HG03457 (cell line): ENCODE measurements around the gene C1RL.
A peak's percentile ranks its signal among the peaks of the same experiment; 100 is the strongest.
"Not testable (repeated sequence)": the region's sequence is repeated elsewhere in the genome, so short reads cannot be mapped to it uniquely, and the experiment has no call there.

Experiments
- ATAC-seq: cut with Tn5 transposase; IDR thresholded peaks from one replicate; pipeline ENCODE4 v1.9.1; 2021; ENCODE audit warnings: moderate number of reproducible peaks; ENCODE audit not compliant: unreplicated experiment

C1RL gene

DNA sequence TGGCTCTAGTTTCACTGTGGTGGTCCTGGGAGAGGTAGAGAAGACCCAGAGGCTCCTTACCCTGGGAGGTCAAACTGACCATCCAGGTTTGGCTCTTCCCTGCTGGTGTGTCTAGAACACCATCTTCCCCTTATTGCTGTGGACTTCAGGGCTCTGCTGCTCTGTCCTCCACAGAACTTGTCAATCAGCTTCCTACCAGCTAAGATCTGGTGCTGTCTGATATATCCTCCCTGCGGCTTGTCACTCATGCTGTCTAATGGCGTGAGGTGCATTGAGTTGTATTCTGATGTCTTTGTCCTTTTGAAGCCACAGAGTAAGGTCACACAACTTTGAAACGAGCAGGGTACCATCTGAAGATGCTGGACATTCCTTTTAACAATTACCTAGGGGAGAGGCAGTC is 7.2 kb upstream of the C1RL start:
- no peak for ATAC-seq

GRCh38 chr12:7114851-7115250 is 5.8 kb upstream of the C1RL start:
- no peak for ATAC-seq

GRCh38 chr12:7114008-7114407 is 5.0 kb upstream of the C1RL start:
- ATAC-seq, result no peak

DNA sequence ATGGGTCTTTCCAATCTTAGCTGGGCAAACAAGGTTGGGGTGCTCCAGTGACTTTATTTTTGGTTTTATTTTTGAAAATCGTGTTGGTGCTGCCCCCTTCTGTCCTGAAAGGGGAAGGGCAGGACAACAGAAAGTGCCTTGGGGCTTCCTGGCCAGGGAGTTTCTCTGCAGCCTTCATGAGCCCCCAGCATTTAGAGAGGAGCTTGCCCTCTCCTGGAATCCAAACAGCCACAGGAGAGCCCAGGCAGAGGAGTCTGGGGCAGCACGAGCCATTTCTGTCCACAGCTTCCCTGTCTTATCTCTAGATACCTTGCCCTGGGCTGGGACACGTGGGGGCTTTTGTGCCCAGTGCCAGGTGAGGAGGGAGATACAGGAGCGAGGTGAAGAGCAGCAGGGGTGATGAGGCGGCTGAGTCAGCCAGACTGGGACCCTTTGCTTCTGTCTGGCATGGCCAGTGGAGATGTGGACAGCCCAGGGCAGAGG is 4.4 kb upstream of the C1RL start:
- ATAC-seq, result no peak

GRCh38 chr12:7112041-7112440 is 3.0 kb upstream of the C1RL start:
- no peak for ATAC-seq

DNA sequence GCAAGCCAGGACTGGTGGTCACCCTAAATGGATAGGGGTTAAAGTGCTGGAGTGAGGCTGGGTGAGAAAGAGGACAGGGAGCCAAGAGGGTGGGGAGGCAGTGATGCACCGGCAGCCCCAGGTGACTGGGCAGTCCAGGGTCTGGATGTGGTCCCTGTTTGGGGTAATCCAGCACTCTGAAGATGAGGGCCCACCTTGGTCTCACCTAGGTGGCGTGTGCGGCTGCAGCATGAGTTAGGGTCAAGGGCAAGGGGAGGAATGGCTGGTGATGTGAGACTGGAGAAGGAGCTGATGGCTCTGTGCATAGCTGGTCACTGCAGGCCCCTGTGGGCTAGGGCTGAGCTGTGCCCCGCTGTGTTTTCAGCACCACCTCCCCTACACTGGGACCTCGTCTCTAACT is 1.6 kb upstream of the C1RL start:
- no peak for ATAC-seq

GRCh38 chr12:7109572-7109920 is 532 bp upstream of the C1RL start:
- ATAC-seq, result no peak

DNA sequence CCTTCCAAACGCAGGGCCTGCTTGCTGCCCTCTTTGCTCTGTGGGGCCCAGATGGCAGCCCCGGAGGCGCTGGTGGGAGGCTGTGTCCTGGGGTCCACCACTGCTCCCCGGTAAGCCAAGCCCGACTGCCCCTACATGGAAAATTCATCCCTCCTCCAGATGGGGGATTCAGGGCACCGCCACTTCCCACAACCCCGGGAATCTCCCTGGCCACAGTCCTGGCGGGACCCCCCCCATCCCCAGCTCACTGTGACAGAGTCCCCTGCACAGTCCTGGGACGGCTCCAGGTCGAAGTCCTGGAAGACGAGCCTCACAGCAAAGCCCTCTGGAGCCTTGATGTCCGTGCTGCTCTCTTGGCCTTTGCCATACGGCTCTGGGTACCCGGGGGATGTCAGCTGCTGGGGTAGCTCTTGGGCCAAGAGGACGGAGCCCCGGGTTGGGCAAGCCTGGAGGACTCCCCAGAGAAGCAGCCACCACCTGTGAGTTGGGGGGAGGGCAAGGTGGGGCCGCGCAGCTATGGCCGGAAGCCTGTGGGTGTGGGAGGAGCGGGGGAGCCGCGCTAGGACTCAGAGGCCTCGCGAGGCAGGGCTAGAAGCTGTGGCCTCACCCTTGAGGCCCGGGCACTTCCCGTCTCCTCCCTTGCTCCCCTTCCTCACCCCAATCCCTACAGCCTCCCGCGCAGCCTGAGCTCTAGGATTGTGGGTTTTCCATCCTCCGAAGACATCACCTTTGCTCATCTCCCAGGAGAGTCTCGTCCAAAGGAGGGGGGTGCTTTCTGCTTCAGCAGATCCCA is 815 bp downstream of the C1RL start:
- peak; percentile 65 for ATAC-seq

- ATAC-seq, result no peak
These were observed 1.4 kb downstream of the C1RL start for GRCh38 chr12:7107636-7108002.

DNA sequence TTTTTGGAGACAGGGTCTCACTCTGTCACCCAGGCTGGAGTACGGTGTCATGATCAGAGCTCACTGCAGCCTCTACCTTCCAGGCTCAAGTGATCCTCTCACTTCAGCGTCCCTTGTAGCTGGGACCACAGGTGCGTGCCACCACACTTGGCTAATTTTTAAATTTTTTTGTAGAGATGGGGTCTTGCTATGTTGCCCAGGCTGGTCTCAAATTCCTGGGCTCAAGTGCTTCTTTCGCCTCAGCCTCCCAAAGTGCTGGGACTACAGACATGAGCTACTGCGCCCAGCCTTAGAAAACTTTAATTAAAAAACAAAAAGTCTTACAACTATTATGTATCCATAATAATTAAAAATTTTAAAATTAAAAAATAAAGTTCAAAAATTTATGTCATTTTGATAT is 1.8 kb downstream of the C1RL start:
- ATAC-seq, result not testable (repeated sequence)

GRCh38 chr12:7106082-7106481 is 2.9 kb downstream of the C1RL start:
- no peak for ATAC-seq

DNA sequence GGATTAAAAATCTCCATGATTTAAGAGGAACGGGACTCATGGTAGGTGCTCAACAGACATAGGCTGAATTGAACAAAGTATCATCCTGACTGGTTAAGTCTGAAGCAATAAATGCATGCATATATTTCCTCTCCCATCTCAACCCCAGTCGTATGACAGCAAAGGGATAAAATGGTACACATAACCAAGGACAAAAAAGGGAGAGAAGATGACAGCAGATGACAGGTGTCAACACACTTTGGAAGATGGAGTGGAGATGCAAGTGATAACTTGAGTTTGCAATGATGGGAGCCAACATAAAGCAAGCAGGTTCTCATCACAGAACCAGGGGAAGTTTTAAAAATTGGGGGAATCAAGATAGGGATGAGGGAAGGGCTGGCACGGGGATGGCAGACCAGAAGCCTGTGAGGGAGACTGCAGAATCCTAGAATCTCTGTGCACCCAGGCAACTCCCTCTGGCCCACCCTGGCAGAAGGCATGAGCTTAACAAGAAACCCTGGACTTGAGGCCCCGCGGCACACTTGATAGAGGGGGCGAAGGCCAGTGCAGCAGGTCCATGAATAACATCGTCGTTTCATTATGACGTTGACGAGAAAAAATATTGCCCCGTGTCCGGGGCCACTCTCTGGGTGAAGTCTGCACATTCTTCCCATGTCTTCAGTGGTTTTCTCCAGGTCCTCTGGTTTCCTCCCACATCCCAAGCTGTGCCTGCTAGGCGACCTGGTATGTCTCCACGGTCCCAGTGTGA is 5.0 kb downstream of the C1RL start:
- ATAC-seq, result no peak

DNA sequence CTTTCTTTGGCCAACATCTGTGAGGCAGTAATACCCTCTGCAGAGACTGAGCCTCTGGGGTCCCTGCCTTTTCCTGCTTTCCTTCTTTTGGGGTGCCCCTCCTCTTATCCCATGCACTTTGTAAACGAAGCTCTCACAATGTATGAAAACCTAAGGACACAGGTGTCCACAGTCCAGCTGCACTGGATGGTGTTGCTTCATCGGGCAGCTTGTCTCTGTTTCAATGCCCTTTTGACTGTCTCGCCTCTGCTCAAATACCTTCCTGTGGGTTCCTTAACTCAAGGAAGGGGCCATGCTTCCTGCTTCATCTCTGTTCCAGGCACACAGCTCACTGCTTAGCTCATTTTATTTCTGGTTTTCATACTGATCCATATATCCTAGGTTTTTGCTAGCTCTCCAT is 6.4 kb downstream of the C1RL start:
- ATAC-seq, result no peak

- no peak for ATAC-seq
These were observed 7.3 kb downstream of the C1RL start for GRCh38 chr12:7101694-7102131.

GRCh38 chr12:7101047-7101693 is 7.8 kb downstream of the C1RL start:
- ATAC-seq, result no peak

- no peak for ATAC-seq
These were observed 8.8 kb downstream of the C1RL start for GRCh38 chr12:7100239-7100638.

- ATAC-seq, result no peak
These were observed 9.6 kb downstream of the C1RL start for GRCh38 chr12:7099290-7099996.

DNA sequence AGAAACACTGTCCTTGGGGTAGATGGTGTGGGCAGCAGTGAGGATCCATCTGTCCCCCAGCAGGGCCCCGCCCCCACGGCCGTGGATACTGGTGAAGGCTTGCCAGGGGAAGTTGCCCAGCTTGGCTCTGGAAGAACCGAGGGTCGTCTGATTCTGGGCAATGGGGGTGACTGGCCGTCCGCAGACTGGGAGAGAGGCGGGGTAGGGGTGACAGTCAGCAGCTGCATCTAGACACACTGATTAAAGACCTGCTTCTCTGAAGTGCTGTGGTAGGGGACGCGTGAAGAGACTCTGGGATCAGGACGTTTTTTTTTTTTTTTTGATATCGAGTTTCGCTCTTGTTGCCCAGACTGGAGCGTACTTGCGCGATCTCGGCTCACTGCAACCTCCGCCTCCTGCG is 12.0 kb downstream of the C1RL start:
- ATAC-seq, result no peak

GRCh38 chr12:7096006-7096932 is 12.7 kb downstream of the C1RL start:
- no peak for ATAC-seq

DNA sequence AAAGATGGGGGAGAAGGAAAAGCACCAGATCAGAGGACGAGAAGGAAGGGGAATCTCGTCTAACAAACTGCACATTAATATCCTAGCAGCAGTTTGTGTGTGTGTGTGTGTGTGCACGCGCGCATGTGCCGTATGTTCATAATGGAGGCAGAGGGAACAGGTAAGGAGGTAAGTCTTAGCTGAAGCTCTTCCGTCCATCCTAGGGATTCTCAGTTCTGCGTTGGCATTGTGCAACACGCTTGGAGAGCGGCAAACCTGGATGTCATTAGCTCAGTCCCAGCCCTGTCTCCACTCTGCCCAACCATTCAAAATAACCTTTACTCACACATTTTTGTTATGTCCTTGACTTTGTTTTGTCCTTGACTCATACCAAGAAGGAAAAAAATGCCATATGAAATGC is 15.1 kb downstream of the C1RL start:
- no peak for ATAC-seq
